Tibial nerve (tissue), 3 donors: ENCODE measurements around the gene RPS3A.

Experiments
- POLR2A ChIP-seq, 2 donors: fragments of 450-650 bp; IDR thresholded peaks; one replicate each; pipeline ENCODE4 v1.6.1; 2017; ENCODE audit warnings: antibody characterized with exemption in 2 of 2, mild to moderate bottlenecking in 2 of 2, moderate library complexity in 2 of 2
- TF ChIP-seq, protein P1 (sequence below), 5 experiments: fragments of 200-600 bp in 3 of 5; fragments of 450-650 bp in 2 of 5; sonication (generic) in 3 of 5; IDR thresholded peaks; one replicate each; pipeline ENCODE4 v1.5.1; 2016 to 2019; ENCODE audit warnings: antibody characterized with exemption in 5 of 5, mild to moderate bottlenecking in 3 of 5, moderate library complexity in 2 of 5

DNA sequence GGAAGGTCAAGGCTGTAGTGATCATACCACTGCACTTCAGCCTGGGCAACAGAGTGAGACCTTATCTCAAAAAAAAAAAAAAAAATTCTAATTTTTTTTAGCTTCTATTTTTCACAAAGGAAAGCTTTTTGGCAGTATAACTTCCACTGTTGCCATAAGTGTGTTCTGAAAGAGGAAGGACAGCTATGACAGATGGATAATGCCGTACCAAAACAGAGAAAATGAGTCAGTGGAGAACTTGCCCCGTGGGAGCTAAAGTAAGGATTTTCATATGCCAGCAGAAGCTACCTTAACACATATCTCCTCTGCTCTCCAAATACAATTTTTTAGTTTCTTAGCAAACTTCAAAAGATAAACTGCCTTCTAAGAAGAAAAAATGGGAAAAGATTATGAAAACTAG lies 43.7 kb downstream of the RPS3A start:
- TF ChIP-seq, protein P1, sequence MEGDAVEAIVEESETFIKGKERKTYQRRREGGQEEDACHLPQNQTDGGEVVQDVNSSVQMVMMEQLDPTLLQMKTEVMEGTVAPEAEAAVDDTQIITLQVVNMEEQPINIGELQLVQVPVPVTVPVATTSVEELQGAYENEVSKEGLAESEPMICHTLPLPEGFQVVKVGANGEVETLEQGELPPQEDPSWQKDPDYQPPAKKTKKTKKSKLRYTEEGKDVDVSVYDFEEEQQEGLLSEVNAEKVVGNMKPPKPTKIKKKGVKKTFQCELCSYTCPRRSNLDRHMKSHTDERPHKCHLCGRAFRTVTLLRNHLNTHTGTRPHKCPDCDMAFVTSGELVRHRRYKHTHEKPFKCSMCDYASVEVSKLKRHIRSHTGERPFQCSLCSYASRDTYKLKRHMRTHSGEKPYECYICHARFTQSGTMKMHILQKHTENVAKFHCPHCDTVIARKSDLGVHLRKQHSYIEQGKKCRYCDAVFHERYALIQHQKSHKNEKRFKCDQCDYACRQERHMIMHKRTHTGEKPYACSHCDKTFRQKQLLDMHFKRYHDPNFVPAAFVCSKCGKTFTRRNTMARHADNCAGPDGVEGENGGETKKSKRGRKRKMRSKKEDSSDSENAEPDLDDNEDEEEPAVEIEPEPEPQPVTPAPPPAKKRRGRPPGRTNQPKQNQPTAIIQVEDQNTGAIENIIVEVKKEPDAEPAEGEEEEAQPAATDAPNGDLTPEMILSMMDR (IDR thresholded peaks at IDR 0.05), result no peak
- no peak for TF ChIP-seq POLR2A (IDR thresholded peaks at IDR 0.05)
